Motor neuron (in vitro differentiated cells): ENCODE results near the gene HOXC12. TPM values are rescaled to one million over a fixed set of nuclear protein-coding genes. Genes with fewer than 3 reads are reported as not detected.

Source experiments
- ATAC-seq, 8 experiments: fragments of 200-7000 bp; cut with Tn5 transposase; replicated peaks in 6 of 8; 2 replicates each; pipeline ENCODE4 v1.8.0; 2021; ENCODE audit warnings: mild to moderate bottlenecking in 8 of 8, moderate library complexity in 8 of 8
- H3K27ac ChIP-seq, 2 donors: fragments of 250-450 bp; sonication (Bioruptor Pico); 2 replicates each; pipeline ENCODE4 v1.9.0; 2021; ENCODE audit warnings: antibody characterized with exemption in 2 of 2, mild to moderate bottlenecking in 2 of 2, moderate library complexity in 1 of 2
- H3K4me1 ChIP-seq, 2 donors: fragments of 250-450 bp; sonication (Bioruptor Pico); replicated peaks in 1 of 2; 2 replicates each; pipeline ENCODE4 v1.6.1; 2021; ENCODE audit warnings: antibody characterized with exemption in 2 of 2, mild to moderate bottlenecking in 2 of 2, moderate library complexity in 1 of 2
- H3K4me3 ChIP-seq, 5 donors: fragments of 250-450 bp; sonication (Bioruptor Pico); 2 replicates each; pipeline ENCODE4 v1.9.0; 2021; ENCODE audit warnings: antibody characterized with exemption in 5 of 5, mild to moderate bottlenecking in 5 of 5, moderate library complexity in 4 of 5
- WGBS, 10 experiments: fragments of 450-650 bp; shearing (Covaris generic); methylation state at CpG; one replicate each; pipeline ENCODE4 v1.0.0; 2022; 5-methylcytosine and 5-hydroxymethylcytosine counted together
- in situ Hi-C, 9 experiments: fragments of 400-800 bp; cut with MboI; loops; one replicate each; pipeline ENCODE4 v1.15.0; 2021; ENCODE audit warnings: low sequenced_read_pairs in 9 of 9, low pct_unique_long_range_greater_than_20kb in 2 of 9; ENCODE audit not compliant: unreplicated experiment in 9 of 9
- total RNA-seq, 8 experiments: library from RNA; unstranded; fragments of 300-600 nt; gene quantifications; 2 replicates each; pipeline versions ENCODE4 v1.2.3 to v1.2.4, GENCODE V29; 2022

HOXC12 gene
- total RNA-seq, 8 experiments from 2014 or later, result 0.13 to 5.2 (median 0.34) TPM; not detected in 2

GRCh38 chr12:53988541-53989226, 34.0 kb downstream of the HOXC12 start:
- WGBS, 10 experiments, result 0 to 67% (median 12%) methylated on average over 3 to 5 of the region's 5 CpGs; no CpG with 5 or more reads in 4 of the 10 experiments
- H3K4me1 ChIP-seq, result no peaks in the 10 kb centered on the region
- H3K4me3 ChIP-seq, result no peak overlapping the region
- in situ Hi-C loops, result no loop called here
- no peak overlapping the region for H3K27ac ChIP-seq
- ATAC-seq, result no peak

GRCh38 chr12:53989227-53990113, 34.8 kb downstream of the HOXC12 start:
- 0 to 24% (median 9%) methylated on average over 2 to 24 of the region's 28 CpGs; no CpG with 5 or more reads in 1 of the 10 experiments for whole genome bisulfite sequencing, 10 experiments
- in situ Hi-C loops, result no loop called here
- Histone ChIP-seq H3K4me3 (no peak overlapping the region), H3K4me1 (peaks cover 4 to 6% of the 10 kb centered on the region in 2 donors), H3K27ac (no peak overlapping the region)
- peak in 2 of 8 experiments; percentile 7 to 9 for ATAC-seq

- no peak overlapping the region for H3K4me3 ChIP-seq
- H3K27ac ChIP-seq, result no peak overlapping the region
- 0 to 41% (median 7%) methylated on average over 1 to 17 of the region's 27 CpGs for WGBS, 10 experiments
- ATAC-seq, result no peak
- in situ Hi-C loops, result no loop called here
- peaks cover 7 to 16% of the 10 kb centered on the region in 2 donors for H3K4me1 ChIP-seq
These were observed 35.8 kb downstream of the HOXC12 start for GRCh38 chr12:53990311-53991076.

GRCh38 chr12:53991077-53991460, 36.4 kb downstream of the HOXC12 start:
- Histone ChIP-seq H3K27ac (no peak overlapping the region), H3K4me3 (no peak overlapping the region), H3K4me1 (peaks cover 10 to 20% of the 10 kb centered on the region in 2 donors)
- peak in 1 of 8 experiments; percentile 1 for ATAC-seq
- in situ Hi-C loops, result no loop called here
- WGBS, 10 experiments, result 0 to 10% (median 0%) methylated on average over 1 to 8 of the region's 8 CpGs; no CpG with 5 or more reads in 3 of the 10 experiments

DNA sequence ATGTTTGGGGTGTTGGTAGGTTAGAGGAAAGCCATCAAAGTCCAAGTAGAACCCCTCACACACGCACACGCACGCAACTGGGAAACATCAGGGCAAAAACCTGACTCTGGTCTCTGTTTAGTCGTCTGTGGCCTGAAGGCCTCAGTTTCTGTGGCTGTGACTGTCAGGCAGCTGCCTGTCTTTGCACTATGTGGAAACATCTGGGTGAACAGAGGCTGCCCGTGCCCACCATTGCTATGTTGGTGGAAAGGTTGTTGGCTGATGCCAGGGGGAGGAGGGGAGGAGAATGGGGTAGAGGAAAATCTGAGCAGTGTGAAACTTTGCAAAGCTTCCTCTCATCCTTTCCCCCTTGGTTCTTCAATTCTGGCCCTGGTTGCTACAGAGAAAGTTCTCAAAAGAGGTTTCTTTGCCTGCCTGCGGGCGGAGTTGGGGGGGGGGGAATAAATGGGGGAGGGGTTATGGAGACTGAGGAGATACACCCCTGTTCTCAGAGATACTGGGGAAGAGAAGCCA, 37.7 kb downstream of the HOXC12 start:
- 23 to 50% (median 44%) methylated on average over 1 to 5 of the region's 7 CpGs; no CpG with 5 or more reads in 6 of the 10 experiments for WGBS, 10 experiments
- in situ Hi-C loops, result no loop called here
- no peak overlapping the region for H3K27ac ChIP-seq
- no peak overlapping the region for H3K4me3 ChIP-seq
- peaks cover 10 to 20% of the 10 kb centered on the region in 2 donors for H3K4me1 ChIP-seq
- no peak for ATAC-seq

DNA sequence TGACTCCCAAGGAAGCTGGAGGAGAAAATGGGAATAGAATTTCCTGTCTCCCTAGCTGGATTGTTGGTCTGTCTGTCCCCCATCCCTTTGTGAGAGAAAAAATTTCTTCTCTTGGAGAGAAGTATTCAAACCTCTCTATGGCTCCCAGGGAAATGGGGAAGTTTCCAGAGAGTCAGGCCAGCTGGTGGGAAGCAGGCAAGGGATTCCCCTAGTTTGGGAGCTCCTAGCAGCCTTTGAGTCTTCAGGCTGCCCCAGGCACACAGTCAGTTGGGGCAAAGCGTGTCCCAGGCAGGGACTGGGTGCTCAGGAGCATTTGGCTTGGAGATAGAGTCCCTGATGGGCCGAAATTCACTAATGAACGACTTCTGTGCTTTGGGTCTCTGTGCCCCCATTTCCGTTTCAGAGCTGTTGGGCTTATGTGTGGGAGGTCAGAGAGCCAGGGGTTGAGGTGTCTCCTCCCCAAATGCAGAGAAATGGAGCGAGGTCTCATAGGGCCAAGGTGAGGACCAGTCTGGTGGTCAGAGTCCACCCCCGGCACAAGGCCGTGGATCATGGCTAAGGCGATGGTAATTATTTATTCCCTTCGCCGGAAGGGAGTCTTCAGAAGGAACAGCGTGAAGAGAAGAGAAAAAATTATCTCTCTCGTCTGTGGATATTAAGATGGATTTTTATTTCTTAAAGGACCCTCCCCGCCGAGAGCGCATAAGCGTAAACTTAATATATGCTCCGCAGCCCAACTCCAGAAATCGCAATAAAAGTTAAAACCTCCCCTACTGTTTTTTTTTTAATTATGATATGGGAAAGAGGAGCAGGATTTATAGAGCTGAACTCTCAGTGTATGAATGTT, 38.7 kb downstream of the HOXC12 start:
- no peak for ATAC-seq
- in situ Hi-C loops, result no loop called here
- no peak overlapping the region for H3K4me3 ChIP-seq
- whole genome bisulfite sequencing, 10 experiments, result 8 to 72% (median 35%) methylated on average over 2 to 11 of the region's 18 CpGs; no CpG with 5 or more reads in 1 of the 10 experiments
- H3K4me1 ChIP-seq, result peaks cover 10 to 20% of the 10 kb centered on the region in 2 donors
- no peak overlapping the region for H3K27ac ChIP-seq

DNA sequence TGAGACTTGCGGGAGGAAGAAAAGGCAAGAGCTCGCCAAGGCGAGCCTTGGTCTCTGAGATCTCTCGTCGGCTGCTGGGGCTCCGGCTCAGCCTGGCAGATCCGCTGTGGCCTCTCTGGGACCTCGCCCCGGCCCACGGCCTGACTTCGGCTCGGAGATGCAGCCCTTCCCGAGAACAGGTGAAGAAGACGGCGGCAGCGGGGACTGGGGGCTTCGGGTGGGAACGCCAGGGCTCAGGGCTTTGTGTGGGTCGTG, 39.2 kb downstream of the HOXC12 start:
- H3K27ac ChIP-seq, result no peak overlapping the region
- WGBS, 10 experiments, result 0 to 40% (median 7%) methylated on average over 1 to 5 of the region's 19 CpGs; no CpG with 5 or more reads in 5 of the 10 experiments
- H3K4me3 ChIP-seq, result no peak overlapping the region
- in situ Hi-C loops, result no loop called here
- peak in 2 of 8 experiments; percentile 3 to 4 for ATAC-seq
- peaks cover 10 to 20% of the 10 kb centered on the region in 2 donors for H3K4me1 ChIP-seq

DNA sequence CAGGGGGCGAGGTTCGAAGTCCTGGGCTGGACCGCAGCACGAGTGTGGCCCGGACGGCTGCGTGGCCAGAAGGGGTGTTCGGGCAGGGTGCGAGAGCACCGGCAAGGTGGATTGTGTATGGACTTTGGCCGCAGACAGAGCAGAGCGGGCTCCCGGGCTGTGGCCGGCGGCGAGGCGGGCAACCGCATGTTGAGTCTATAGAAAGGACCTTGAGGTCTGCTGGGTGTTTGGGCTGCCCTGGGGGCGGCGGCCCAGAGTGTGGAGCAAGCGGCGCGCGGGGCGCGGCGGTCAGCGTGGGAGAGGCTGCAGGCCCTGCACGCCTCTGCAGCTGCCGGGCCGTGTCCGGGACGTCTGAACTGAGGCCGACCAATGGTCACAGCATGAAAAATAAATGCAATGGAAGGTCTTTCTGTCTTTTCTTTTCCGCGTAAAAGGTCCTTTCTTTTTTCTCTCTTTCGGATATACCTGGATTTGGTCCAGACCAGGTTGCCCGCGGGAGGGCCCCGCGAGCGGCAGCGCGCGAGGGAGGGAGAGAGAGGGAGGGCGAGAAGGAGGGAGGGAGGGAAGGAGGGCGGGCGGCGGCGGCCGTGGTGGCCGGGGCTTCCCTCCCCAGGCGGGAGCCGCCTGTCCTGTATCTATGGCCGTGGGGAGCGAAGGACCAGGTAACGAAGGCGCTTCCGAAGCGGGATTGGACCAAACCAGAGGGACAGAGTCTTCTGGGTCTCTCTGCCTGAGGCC, 39.7 kb downstream of the HOXC12 start:
- 0 to 37% (median 6%) methylated on average over 2 to 18 of the region's 60 CpGs; no CpG with 5 or more reads in 7 of the 10 experiments for WGBS, 10 experiments
- Histone ChIP-seq H3K4me3 (no peak overlapping the region), H3K4me1 (peaks cover 10 to 20% of the 10 kb centered on the region in 2 donors), H3K27ac (no peak overlapping the region)
- in situ Hi-C loops, result no loop called here
- ATAC-seq, result peak in 7 of 8 experiments; percentile 11 to 52 (median 40)

DNA sequence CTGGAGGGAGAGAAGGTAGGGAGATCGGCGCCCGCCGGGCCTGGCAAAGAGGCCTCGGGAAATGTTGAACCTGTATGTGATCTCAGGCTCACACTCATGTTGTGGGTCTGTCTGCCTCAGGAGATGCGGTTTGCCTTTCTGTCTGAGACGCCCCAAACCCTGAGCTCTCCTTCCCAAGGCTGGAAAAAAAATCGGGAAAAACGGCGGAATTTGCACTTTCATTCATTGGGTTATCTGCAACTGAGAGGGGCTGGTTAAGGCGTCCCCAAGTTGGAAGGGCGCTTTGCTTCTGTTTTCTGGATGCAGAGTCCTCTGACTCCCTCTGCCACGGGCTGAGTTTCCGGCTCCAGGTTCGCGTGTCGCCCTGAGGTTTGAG, 40.3 kb downstream of the HOXC12 start:
- no peak overlapping the region for H3K4me3 ChIP-seq
- no peak overlapping the region for H3K27ac ChIP-seq
- in situ Hi-C loops, result no loop called here
- WGBS, 10 experiments, result 0 to 9% (median 2%) methylated on average over 1 to 9 of the region's 17 CpGs; no CpG with 5 or more reads in 6 of the 10 experiments
- ATAC-seq, result peak in 3 of 8 experiments; percentile 7 to 35 (median 16)
- H3K4me1 ChIP-seq, result peaks cover 10 to 20% of the 10 kb centered on the region in 2 donors

- Histone ChIP-seq H3K27ac (no peak overlapping the region), H3K4me1 (peaks cover 10 to 22% of the 10 kb centered on the region in 2 donors), H3K4me3 (peak overlapping the region in 2 of 5 donors; percentile 3 to 6)
- in situ Hi-C loops, result no loop called here
- peak in 7 of 8 experiments; percentile 9 to 58 (median 18) for ATAC-seq
- 5 to 44% (median 17%) methylated on average over 5 to 17 of the region's 48 CpGs; no CpG with 5 or more reads in 7 of the 10 experiments for WGBS, 10 experiments
These were observed 40.9 kb downstream of the HOXC12 start for GRCh38 chr12:53995378-53996239.
